SU-DHL-6 (cell line): Measurements from ENCODE around the gene DNAJB8.

Source experiments
- H2AFZ ChIP-seq: fragments of 200-600 bp; sonication (generic); 2 replicates; pipeline ENCODE4 v1.6.1; 2014; ENCODE audit warnings: low read depth, mild to moderate bottlenecking, moderate library complexity, mixed read lengths, antibody characterized with exemption, low read length; ENCODE audit not compliant: severe bottlenecking
- H3F3A ChIP-seq: fragments of 200-600 bp; shearing (Covaris generic); 2 replicates; pipeline ENCODE4 v1.6.0; 2016; ENCODE audit warnings: antibody characterized with exemption, mild to moderate bottlenecking; ENCODE audit not compliant: insufficient read depth
- H3K27ac ChIP-seq: fragments of 200-600 bp; sonication (generic); 2 replicates; pipeline ENCODE4 v1.5.1; 2016; ENCODE audit warnings: low read depth, mild to moderate bottlenecking, low read length, moderate library complexity, mixed read lengths
- H3K27me3 ChIP-seq: fragments of 200-600 bp; sonication (generic), shearing (Covaris generic); 2 replicates; pipeline ENCODE4 v1.6.0; 2014; ENCODE audit warnings: mild to moderate bottlenecking, low read length
- H3K36me3 ChIP-seq: fragments of 200-600 bp; sonication (generic); 2 replicates; pipeline ENCODE4 v1.6.1; 2014; ENCODE audit warnings: mild to moderate bottlenecking, low read length, mixed read lengths
- H3K4me2 ChIP-seq: fragments of 300-600, 200-600 bp; shearing (Covaris generic), sonication (generic); 2 replicates; pipeline ENCODE4 v1.6.0; 2014; ENCODE audit warnings: low read length, low read depth, mild to moderate bottlenecking; ENCODE audit not compliant: poor library complexity, severe bottlenecking
- H3K4me3 ChIP-seq: fragments of 200-600 bp; sonication (generic); 2 replicates; pipeline ENCODE4 v1.5.1; 2014; ENCODE audit warnings: antibody characterized with exemption, low read length, mild to moderate bottlenecking, mixed read lengths; ENCODE audit not compliant: insufficient read depth, poor library complexity, severe bottlenecking
- H3K79me2 ChIP-seq: fragments of 200-600 bp; sonication (generic); 2 replicates; pipeline ENCODE4 v1.6.1; 2014; ENCODE audit warnings: mild to moderate bottlenecking, low read length, moderate library complexity; ENCODE audit not compliant: insufficient read depth
- H3K9ac ChIP-seq: fragments of 200-600 bp; sonication (generic); 2 replicates; pipeline ENCODE4 v1.7.0; 2014; ENCODE audit warnings: mild to moderate bottlenecking, low read length
- H3K9me2 ChIP-seq: fragments of 200-600 bp; sonication (generic); replicated peaks from 2 replicates; pipeline ENCODE4 v1.6.1; 2014; ENCODE audit warnings: low read length; ENCODE audit not compliant: insufficient read depth
- H3K9me3 ChIP-seq: fragments of 200-600 bp; sonication (generic); 2 replicates; pipeline ENCODE4 v1.6.1; 2014; ENCODE audit warnings: low read length, mixed read lengths; ENCODE audit not compliant: insufficient read depth
- H4K20me1 ChIP-seq: fragments of 200-600 bp; sonication (generic); 2 replicates; pipeline ENCODE4 v1.6.1; 2014; ENCODE audit warnings: low read depth, mild to moderate bottlenecking, antibody characterized with exemption, low read length, moderate library complexity, mixed read lengths
- CTCF ChIP-seq: fragments of 200-600 bp; sonication (generic); IDR thresholded peaks from one replicate; pipeline ENCODE4 v1.5.1; 2017; ENCODE audit warnings: antibody characterized with exemption, mild to moderate bottlenecking, low read length, moderate library complexity; ENCODE audit not compliant: insufficient read depth, poor library complexity, severe bottlenecking
- EZH2phosphoT487 ChIP-seq: fragments of 200-600 bp; sonication (generic), shearing (Covaris generic); conservative IDR thresholded peaks from 2 replicates; pipeline ENCODE4 v1.6.1; 2018; ENCODE audit warnings: mild to moderate bottlenecking, antibody characterized with exemption, low read length, moderate library complexity, mixed read lengths

The DNAJB8 gene

GRCh38 chr3:128415773-128416577 is 50.7 kb downstream of the DNAJB8 start:
- no peaks in the 10 kb centered on the region; the same call in 1 of the 2 replicates for H4K20me1 ChIP-seq
- no peaks in the 10 kb centered on the region for H3F3A ChIP-seq
- no peaks in the 10 kb centered on the region for H3K79me2 ChIP-seq
- no peak overlapping the region for H3K9ac ChIP-seq
- no peaks in the 10 kb centered on the region for H3K27me3 ChIP-seq
- H3K36me3 ChIP-seq = no peaks in the 10 kb centered on the region
- H2AFZ ChIP-seq = no peak overlapping the region
- no peak overlapping the region for H3K27ac ChIP-seq
- H3K4me3 ChIP-seq = no peak overlapping the region
- no peaks in the 10 kb centered on the region for H3K9me2 ChIP-seq
- TF ChIP-seq EZH2phosphoT487 = no peak
- no peak for TF ChIP-seq CTCF
- no peak overlapping the region for H3K4me2 ChIP-seq
- no peaks in the 10 kb centered on the region for H3K9me3 ChIP-seq

GRCh38 chr3:128415200-128415772 is 51.4 kb downstream of the DNAJB8 start:
- TF ChIP-seq CTCF = no peak
- no peak for TF ChIP-seq EZH2phosphoT487
- Histone ChIP-seq H3K4me2 (no peak overlapping the region), H4K20me1 (no peaks in the 10 kb centered on the region; the same call in 1 of the 2 replicates), H3K79me2 (no peaks in the 10 kb centered on the region), H3K9me2 (no peaks in the 10 kb centered on the region), H3K9me3 (no peaks in the 10 kb centered on the region), H3K27me3 (no peaks in the 10 kb centered on the region), H3K36me3 (no peaks in the 10 kb centered on the region), H3K4me3 (no peak overlapping the region), H3K27ac (no peak overlapping the region), H3F3A (no peaks in the 10 kb centered on the region), H2AFZ (no peak overlapping the region), H3K9ac (no peak overlapping the region)

GRCh38 chr3:128413413-128414205 is 53.1 kb downstream of the DNAJB8 start:
- Histone ChIP-seq H3K9me2 (no peaks in the 10 kb centered on the region), H3K36me3 (no peaks in the 10 kb centered on the region), H3K4me2 (no peak overlapping the region), H3K4me3 (no peak overlapping the region), H3K79me2 (no peaks in the 10 kb centered on the region), H3K9me3 (no peaks in the 10 kb centered on the region), H3K9ac (no peak overlapping the region), H2AFZ (no peak overlapping the region), H4K20me1 (no peaks in the 10 kb centered on the region; the same call in 1 of the 2 replicates), H3K27ac (no peak overlapping the region), H3F3A (no peaks in the 10 kb centered on the region), H3K27me3 (no peaks in the 10 kb centered on the region)
- TF ChIP-seq CTCF (no peak), EZH2phosphoT487 (no peak)
